Measurements from ENCODE around the gene RPS8. TPM values are rescaled to one million over a fixed set of nuclear protein-coding genes. Genes with fewer than 3 reads are reported as not detected.

The RPS8 gene
- total RNA-seq, 4 donors from 2014 or later: 505 to 1,630 (median 1,282) TPM

DNA sequence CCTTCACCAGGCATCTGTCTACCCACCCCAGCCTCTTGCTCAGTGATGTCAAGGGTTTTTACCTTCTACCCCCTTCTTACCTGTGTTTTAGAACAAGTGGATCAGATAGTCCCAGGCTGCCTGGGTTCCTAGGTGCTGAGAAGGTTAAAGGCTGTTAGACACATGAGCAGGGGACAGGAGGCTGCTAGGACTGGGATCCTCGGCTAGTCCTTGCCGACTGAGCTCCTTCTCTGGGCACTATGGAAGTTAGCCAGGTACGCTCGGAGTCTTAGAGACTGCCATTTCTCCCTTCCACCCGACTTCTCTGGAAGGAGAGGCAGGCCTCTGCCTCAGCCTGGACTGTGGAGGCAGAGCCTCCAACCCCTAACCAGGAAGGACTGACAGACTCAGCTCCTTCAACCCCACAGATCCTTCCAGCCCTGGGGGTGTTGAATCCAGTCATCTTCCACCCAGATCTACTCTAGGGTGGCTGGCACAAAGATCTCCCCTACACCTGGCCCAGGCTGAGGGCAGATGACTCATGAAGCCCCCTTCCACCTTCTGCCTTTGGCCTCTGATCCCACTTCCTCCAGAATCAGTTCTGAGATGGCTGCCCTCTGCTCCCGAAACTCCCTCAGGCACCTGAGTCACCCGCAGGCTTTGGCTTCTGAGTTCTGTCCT is 31.5 kb downstream of the RPS8 start, which contains the start of gene DYNLT4:
Gene DYNLT4 (minus strand): TSS at position 648 of the 660 bp plus-strand sequence. CDS start 683 bp downstream, outside the sequence.
- peaks cover 43 to 61% (median 50%) of the 10 kb centered on the region in 4 donors for H3K4me1 ChIP-seq
- 30 to 69% methylated on average over 2 to 7 of the region's 7 CpGs for WGBS, 2 donors (ENCODE audit: low coverage in 1 of 2)
- H3K27ac ChIP-seq: peak within 1 kb of the TSS; percentile 92 to 96 (median 94)
- H3K27me3 ChIP-seq: no peaks in the 10 kb centered on the region
- DNase-seq: no peak
- H3K36me3 ChIP-seq: peaks cover 0 to 6% (median 0%) of the 10 kb centered on the region in 4 donors
- no peaks in the 10 kb centered on the region for H3K9me3 ChIP-seq
- peak within 1 kb of the TSS in 1 of 4 donors; percentile 26 for H3K4me3 ChIP-seq
- intact Hi-C loops (cut with DNase I; ENCODE audit: low total_unique reads) (loop anchor here (2.0 kb wide), 1 partner anchor 68 kb away; the partner anchor contains the start of gene KIF2C), in situ Hi-C loops (cut with MboI; ENCODE audit: low pct_ligation_motif_present in 1 of 4, low pct_unique_long_range_greater_than_20kb in 1 of 4, low sequenced_read_pairs in 3 of 4) (no loop called here)
- no peak for TF ChIP-seq EP300 (IDR thresholded peaks at IDR 0.05; ENCODE audit: low read depth)
- TF ChIP-seq POLR2AphosphoS5 (IDR thresholded peaks at IDR 0.05): peak in 1 of 3 donors; percentile 69
- TF ChIP-seq, protein P1, sequence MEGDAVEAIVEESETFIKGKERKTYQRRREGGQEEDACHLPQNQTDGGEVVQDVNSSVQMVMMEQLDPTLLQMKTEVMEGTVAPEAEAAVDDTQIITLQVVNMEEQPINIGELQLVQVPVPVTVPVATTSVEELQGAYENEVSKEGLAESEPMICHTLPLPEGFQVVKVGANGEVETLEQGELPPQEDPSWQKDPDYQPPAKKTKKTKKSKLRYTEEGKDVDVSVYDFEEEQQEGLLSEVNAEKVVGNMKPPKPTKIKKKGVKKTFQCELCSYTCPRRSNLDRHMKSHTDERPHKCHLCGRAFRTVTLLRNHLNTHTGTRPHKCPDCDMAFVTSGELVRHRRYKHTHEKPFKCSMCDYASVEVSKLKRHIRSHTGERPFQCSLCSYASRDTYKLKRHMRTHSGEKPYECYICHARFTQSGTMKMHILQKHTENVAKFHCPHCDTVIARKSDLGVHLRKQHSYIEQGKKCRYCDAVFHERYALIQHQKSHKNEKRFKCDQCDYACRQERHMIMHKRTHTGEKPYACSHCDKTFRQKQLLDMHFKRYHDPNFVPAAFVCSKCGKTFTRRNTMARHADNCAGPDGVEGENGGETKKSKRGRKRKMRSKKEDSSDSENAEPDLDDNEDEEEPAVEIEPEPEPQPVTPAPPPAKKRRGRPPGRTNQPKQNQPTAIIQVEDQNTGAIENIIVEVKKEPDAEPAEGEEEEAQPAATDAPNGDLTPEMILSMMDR (IDR thresholded peaks at IDR 0.05): no peak
- peak; percentile 77 for TF ChIP-seq POLR2A (IDR thresholded peaks at IDR 0.05)

GRCh38 chr1:44807364-44808062 is 32.2 kb downstream of the RPS8 start:
- no peaks in the 10 kb centered on the region for H3K9me3 ChIP-seq
- intact Hi-C loops (cut with DNase I; ENCODE audit: low total_unique reads): loop anchor here (2.0 kb wide), 1 partner anchor 69 kb away; the partner anchor contains the start of gene KIF2C
- peak overlapping the region; percentile 92 to 96 (median 94) for H3K27ac ChIP-seq
- DNase-seq: peak; percentile 97
- H3K27me3 ChIP-seq: no peaks in the 10 kb centered on the region
- in situ Hi-C loops (cut with MboI; ENCODE audit: low pct_ligation_motif_present in 1 of 4, low pct_unique_long_range_greater_than_20kb in 1 of 4, low sequenced_read_pairs in 3 of 4): no loop called here
- 1% methylated on average over 16 of the region's 16 CpGs; no CpG with 5 or more reads in 1 of the 2 donors for WGBS, 2 donors (ENCODE audit: low coverage in 1 of 2)
- H3K4me3 ChIP-seq: no peak overlapping the region
- peaks cover 39 to 59% (median 50%) of the 10 kb centered on the region in 4 donors for H3K4me1 ChIP-seq
- TF ChIP-seq, protein P1 (IDR thresholded peaks at IDR 0.05): peak in 1 of 5 experiments; percentile 3
- peak; percentile 83 for TF ChIP-seq EP300 (IDR thresholded peaks at IDR 0.05; ENCODE audit: low read depth)
- peak; percentile 60 for TF ChIP-seq POLR2A (IDR thresholded peaks at IDR 0.05)
- peak; percentile 73 to 89 (median 78) for TF ChIP-seq POLR2AphosphoS5 (IDR thresholded peaks at IDR 0.05)
- H3K36me3 ChIP-seq: peaks cover 0 to 6% (median 0%) of the 10 kb centered on the region in 4 donors

- Histone ChIP-seq H3K36me3 (peaks cover 0 to 6% (median 0%) of the 10 kb centered on the region in 4 donors), H3K4me3 (peak within 1 kb of the TSS in 3 of 4 donors; percentile 3 to 26 (median 4)), H3K27me3 (no peaks in the 10 kb centered on the region), H3K9me3 (no peaks in the 10 kb centered on the region), H3K27ac (peak within 1 kb of the TSS; percentile 92 to 96 (median 94)), H3K4me1 (peaks cover 39 to 64% (median 52%) of the 10 kb centered on the region in 4 donors)
- DNase-seq: peak; percentile 64
- WGBS, 2 donors (ENCODE audit: low coverage in 1 of 2): 47% methylated on average over 22 of the region's 23 CpGs; no CpG with 5 or more reads in 1 of the 2 donors
- intact Hi-C loops (cut with DNase I; ENCODE audit: low total_unique reads) (no loop called here), in situ Hi-C loops (cut with MboI; ENCODE audit: low pct_ligation_motif_present in 1 of 4, low pct_unique_long_range_greater_than_20kb in 1 of 4, low sequenced_read_pairs in 3 of 4) (no loop called here)
- TF ChIP-seq EP300 (IDR thresholded peaks at IDR 0.05; ENCODE audit: low read depth) (no peak), POLR2AphosphoS5 (IDR thresholded peaks at IDR 0.05) (no peak), POLR2A (IDR thresholded peaks at IDR 0.05) (no peak)
- TF ChIP-seq, protein P1 (IDR thresholded peaks at IDR 0.05): no peak
Measured at GRCh38 chr1:44808063-44808937, 33.0 kb downstream of the RPS8 start, which contains the start of gene BTBD19. Gene BTBD19, plus strand, starts transcription at chr1:44808523. Its CDS starts 298 bp downstream, at chr1:44808821.
